Trophoblast cell (in vitro differentiated cells and primary cell): ENCODE measurements around the gene SBF2.

Experiments
- DNase-seq, 2 donors: peaks; one replicate each; pipeline ENCODE4 v3.0.0-alpha.2; 2016
- H2AFZ ChIP-seq: 2 replicates; pipeline ENCODE4 v1.6.1; 2013; ENCODE audit warnings: low read length, moderate library complexity, mild to moderate bottlenecking; ENCODE audit not compliant: insufficient read depth, poor library complexity
- H2AK5ac ChIP-seq: 2 replicates; pipeline ENCODE4 v1.6.1; 2013; ENCODE audit warnings: mild to moderate bottlenecking, low read length
- H2BK120ac ChIP-seq: 2 replicates; pipeline ENCODE4 v1.6.1; 2013; ENCODE audit warnings: low read length, mild to moderate bottlenecking, moderate library complexity; ENCODE audit not compliant: insufficient read depth, poor library complexity
- H2BK12ac ChIP-seq: 2 replicates; pipeline ENCODE4 v1.6.1; 2013; ENCODE audit warnings: mild to moderate bottlenecking, low read length, moderate library complexity
- H2BK5ac ChIP-seq: 2 replicates; pipeline ENCODE4 v1.6.1; 2013; ENCODE audit warnings: low read length, low read depth, moderate library complexity, mild to moderate bottlenecking; ENCODE audit not compliant: poor library complexity
- H3K14ac ChIP-seq: 2 replicates; pipeline ENCODE4 v1.6.1; 2013; ENCODE audit warnings: mild to moderate bottlenecking, low read length
- H3K18ac ChIP-seq: 2 replicates; pipeline ENCODE4 v1.6.1; 2013; ENCODE audit warnings: mild to moderate bottlenecking, low read length
- H3K23ac ChIP-seq: 2 replicates; pipeline ENCODE4 v1.6.1; 2013; ENCODE audit warnings: low read length
- H3K27ac ChIP-seq: 2 replicates; pipeline ENCODE4 v1.5.1; 2013; ENCODE audit warnings: low read depth, mild to moderate bottlenecking, inconsistent platforms, low read length, moderate library complexity
- H3K27me3 ChIP-seq: 2 replicates; pipeline ENCODE4 v1.6.1; 2013; ENCODE audit warnings: inconsistent platforms, mild to moderate bottlenecking, low read length, moderate library complexity; ENCODE audit not compliant: insufficient read depth
- H3K36me3 ChIP-seq, 2 experiments: 1 replicate in 1 of 2; 2 replicates in 1 of 2; pipeline ENCODE4 v1.6.1; 2013; ENCODE audit warnings: low read length in 2 of 2, mild to moderate bottlenecking in 2 of 2, moderate library complexity in 1 of 2; ENCODE audit not compliant: insufficient read depth in 2 of 2, control insufficient read depth in 1 of 2
- H3K4ac ChIP-seq: 2 replicates; pipeline ENCODE4 v1.6.1; 2013; ENCODE audit warnings: low read depth, mild to moderate bottlenecking, low read length, moderate library complexity
- H3K4me1 ChIP-seq, 2 experiments: 1 replicate in 1 of 2; 2 replicates in 1 of 2; pipeline ENCODE4 v1.6.1; 2013; ENCODE audit warnings: low read length in 2 of 2, mild to moderate bottlenecking in 2 of 2, moderate library complexity in 1 of 2; ENCODE audit not compliant: insufficient read depth in 2 of 2, control insufficient read depth in 1 of 2
- H3K4me2 ChIP-seq: 2 replicates; pipeline ENCODE4 v1.6.1; 2013; ENCODE audit warnings: inconsistent platforms, mild to moderate bottlenecking, low read length, moderate library complexity
- H3K4me3 ChIP-seq: 2 replicates; pipeline ENCODE4 v1.5.1; 2013; ENCODE audit warnings: mild to moderate bottlenecking, low read depth, low read length, inconsistent platforms
- H3K79me1 ChIP-seq: one replicate; pipeline ENCODE4 v1.6.1; 2013; ENCODE audit warnings: low read length
- H3K79me2 ChIP-seq: 2 replicates; pipeline ENCODE4 v1.6.1; 2013; ENCODE audit warnings: low read length, mild to moderate bottlenecking; ENCODE audit not compliant: control insufficient read depth, insufficient read depth, poor library complexity
- H3K9ac ChIP-seq: 2 replicates; pipeline ENCODE4 v1.6.1; 2013; ENCODE audit warnings: mild to moderate bottlenecking, low read length
- H3K9me3 ChIP-seq: 2 replicates; pipeline ENCODE4 v1.6.1; 2013; ENCODE audit warnings: low read depth, mild to moderate bottlenecking, control low read depth, inconsistent platforms, low read length; ENCODE audit not compliant: insufficient read depth
- H4K12ac ChIP-seq: 2 replicates; pipeline ENCODE4 v1.6.1; 2013; ENCODE audit warnings: low read depth, mild to moderate bottlenecking, low read length, moderate library complexity
- H4K8ac ChIP-seq: 2 replicates; pipeline ENCODE4 v1.6.1; 2013; ENCODE audit warnings: low read depth, mild to moderate bottlenecking, low read length, moderate library complexity
- H4K91ac ChIP-seq: one replicate; pipeline ENCODE4 v1.6.1; 2013; ENCODE audit warnings: low read depth, mild to moderate bottlenecking, low read length, moderate library complexity
- WGBS: extraction: QIAGEN DNeasy Blood & Tissue Kit; methylation state at CpG from one replicate; pipeline ENCODE4 v1.1.7; 2013; ENCODE audit warnings: missing lambda C conversion rate; ENCODE audit not compliant: insufficient read length, insufficient coverage; ENCODE audit errors: extremely low coverage; 5-methylcytosine and 5-hydroxymethylcytosine counted together

SBF2 gene

DNA sequence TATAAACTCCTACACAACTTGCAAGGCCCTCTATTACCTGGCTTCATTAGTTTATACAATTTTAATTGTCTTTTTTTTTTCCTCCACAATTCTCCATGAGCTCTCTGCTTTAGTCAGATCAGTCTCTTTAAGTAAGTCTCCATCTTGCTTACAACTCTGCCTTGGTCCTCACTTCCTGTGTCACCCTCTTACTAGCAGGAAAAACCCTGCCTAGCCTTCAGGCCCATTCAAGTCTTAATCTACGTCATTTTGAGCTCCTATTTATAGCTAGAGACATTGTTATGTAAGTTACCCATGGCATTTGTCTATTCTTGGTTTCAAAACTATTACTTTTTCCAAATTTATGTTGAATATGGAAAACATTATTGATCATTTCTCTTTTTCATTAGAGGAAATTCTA, 177.4 kb downstream of the SBF2 start:
- H4K8ac ChIP-seq = no peak overlapping the region
- H3K4me2 ChIP-seq = no peak overlapping the region
- H3K18ac ChIP-seq = no peak overlapping the region
- H2BK5ac ChIP-seq = no peak overlapping the region
- H3K36me3 ChIP-seq = no peaks in the 10 kb centered on the region
- H3K23ac ChIP-seq = no peak overlapping the region
- no peak overlapping the region for H3K27ac ChIP-seq
- H4K12ac ChIP-seq = no peak overlapping the region
- H3K27me3 ChIP-seq = no peaks in the 10 kb centered on the region
- no peaks in the 10 kb centered on the region for H3K79me1 ChIP-seq
- no peak overlapping the region for H3K9ac ChIP-seq
- H2AFZ ChIP-seq = no peak overlapping the region
- no peaks in the 10 kb centered on the region for H3K4me1 ChIP-seq
- DNase-seq = peak; percentile 35 to 54
- no peak overlapping the region for H3K4ac ChIP-seq
- H3K4me3 ChIP-seq = no peak overlapping the region
- H2AK5ac ChIP-seq = no peak overlapping the region
- H3K14ac ChIP-seq = no peak overlapping the region
- H2BK120ac ChIP-seq = no peak overlapping the region
- H4K91ac ChIP-seq = no peak overlapping the region
- no peak overlapping the region for H2BK12ac ChIP-seq
- no peaks in the 10 kb centered on the region for H3K79me2 ChIP-seq
- no CpG with 5 or more reads among the region's 1 CpG for WGBS
- no peaks in the 10 kb centered on the region for H3K9me3 ChIP-seq

DNA sequence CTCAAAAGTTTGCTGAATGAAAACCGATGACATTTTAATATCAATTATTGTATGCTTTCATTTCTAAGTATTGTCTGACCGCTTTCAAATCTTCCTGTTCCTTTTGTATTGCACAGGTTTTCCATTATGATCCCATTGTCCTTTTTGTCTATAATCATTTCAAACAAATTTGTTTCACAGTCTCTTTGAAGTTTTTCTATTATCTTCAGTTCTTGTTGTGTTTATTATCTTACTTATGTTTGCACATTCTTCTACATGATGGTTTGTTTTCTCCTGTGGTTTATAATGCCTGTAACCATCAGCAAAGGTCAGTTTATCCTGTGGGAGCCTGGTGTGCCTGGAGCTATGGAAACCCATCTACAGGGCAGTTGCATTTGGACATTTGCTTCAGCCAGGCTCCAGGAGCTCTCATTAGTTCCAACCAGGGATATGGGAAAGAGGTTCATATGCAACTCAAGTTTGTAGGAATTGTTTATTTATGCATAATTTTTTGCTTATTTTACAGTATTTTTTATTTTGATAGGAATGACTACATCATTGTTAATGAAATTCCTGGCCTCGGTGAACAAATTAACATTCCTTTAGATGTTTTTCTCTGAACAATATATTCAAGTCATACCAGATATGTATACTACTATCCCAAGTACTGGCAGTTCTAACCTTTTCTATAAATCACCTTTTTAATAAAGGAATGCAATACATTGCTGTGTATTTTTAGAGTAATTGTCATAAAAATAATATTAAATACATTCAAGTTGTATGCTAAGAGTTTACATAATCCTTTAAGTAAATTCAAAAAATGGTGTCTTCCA, 179.2 kb downstream of the SBF2 start:
- H4K8ac ChIP-seq = no peak overlapping the region
- H3K23ac ChIP-seq = no peak overlapping the region
- no peak overlapping the region for H2BK12ac ChIP-seq
- WGBS = no CpG with 5 or more reads among the region's 3 CpGs
- no peak overlapping the region for H3K14ac ChIP-seq
- H3K4me1 ChIP-seq = no peaks in the 10 kb centered on the region
- H3K27ac ChIP-seq = no peak overlapping the region
- no peaks in the 10 kb centered on the region for H3K9me3 ChIP-seq
- H3K79me2 ChIP-seq = no peaks in the 10 kb centered on the region
- H2AK5ac ChIP-seq = no peak overlapping the region
- H2AFZ ChIP-seq = no peak overlapping the region
- no peaks in the 10 kb centered on the region for H3K79me1 ChIP-seq
- H3K18ac ChIP-seq = no peak overlapping the region
- H3K4me2 ChIP-seq = no peak overlapping the region
- H3K27me3 ChIP-seq = no peaks in the 10 kb centered on the region
- H3K4ac ChIP-seq = no peak overlapping the region
- H3K9ac ChIP-seq = no peak overlapping the region
- H2BK120ac ChIP-seq = no peak overlapping the region
- H3K36me3 ChIP-seq = no peaks in the 10 kb centered on the region
- H4K91ac ChIP-seq = no peak overlapping the region
- DNase-seq = no peak
- H4K12ac ChIP-seq = no peak overlapping the region
- H2BK5ac ChIP-seq = no peak overlapping the region
- no peak overlapping the region for H3K4me3 ChIP-seq

DNA sequence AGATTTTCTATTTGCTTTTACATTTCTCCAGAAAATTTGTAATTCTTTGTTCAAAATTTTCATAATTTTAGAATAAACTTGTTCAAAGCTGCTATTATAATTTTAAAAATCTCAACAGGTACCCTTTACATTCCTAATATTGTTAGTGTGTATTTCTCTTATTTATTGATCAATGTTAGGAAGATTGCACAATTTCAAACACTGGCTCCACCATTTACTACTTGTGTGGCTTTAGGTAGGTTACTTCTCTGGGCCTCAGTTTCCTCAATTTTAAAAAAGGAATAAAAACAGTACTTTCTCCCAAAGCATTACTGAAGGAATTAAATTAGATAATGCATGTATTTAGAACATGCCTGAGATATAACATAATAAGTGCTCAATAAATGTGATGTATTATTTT, 180.2 kb downstream of the SBF2 start:
- Histone ChIP-seq H3K79me2 (no peaks in the 10 kb centered on the region), H3K79me1 (no peaks in the 10 kb centered on the region), H3K4ac (no peak overlapping the region), H3K27ac (no peak overlapping the region), H3K27me3 (no peaks in the 10 kb centered on the region), H3K14ac (no peak overlapping the region), H2AFZ (no peak overlapping the region), H2BK5ac (no peak overlapping the region), H3K4me3 (no peak overlapping the region), H2BK12ac (no peak overlapping the region), H3K36me3 (no peaks in the 10 kb centered on the region), H3K4me2 (no peak overlapping the region), H2AK5ac (no peak overlapping the region), H3K4me1 (no peaks in the 10 kb centered on the region), H3K18ac (no peak overlapping the region), H3K9me3 (no peaks in the 10 kb centered on the region), H2BK120ac (no peak overlapping the region), H4K12ac (no peak overlapping the region), H4K8ac (no peak overlapping the region), H3K9ac (no peak overlapping the region), H3K23ac (no peak overlapping the region), H4K91ac (no peak overlapping the region)
- no peak for DNase-seq

DNA sequence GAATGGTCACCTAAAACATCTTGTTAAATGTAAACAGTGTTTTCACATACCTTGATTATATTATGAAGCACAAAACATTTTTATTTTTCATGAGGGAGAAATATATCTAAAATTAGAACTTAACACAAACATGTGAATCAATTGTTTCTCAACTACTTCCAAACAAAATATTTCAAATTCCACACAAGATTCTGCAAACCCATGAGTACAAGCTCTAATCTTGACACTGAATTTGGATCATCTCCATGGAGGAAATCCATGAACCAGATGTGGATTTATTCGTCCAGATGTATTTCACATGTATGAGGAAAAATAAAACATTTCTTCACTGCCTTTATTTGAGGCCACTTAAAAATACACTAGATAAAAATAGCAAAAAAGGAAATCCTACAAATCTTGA, 184.2 kb downstream of the SBF2 start:
- Histone ChIP-seq H2BK12ac (no peak overlapping the region), H3K36me3 (no peaks in the 10 kb centered on the region), H3K79me1 (no peaks in the 10 kb centered on the region), H2AK5ac (no peak overlapping the region), H4K12ac (no peak overlapping the region), H3K4ac (no peak overlapping the region), H3K23ac (no peak overlapping the region), H2BK120ac (no peak overlapping the region), H3K27me3 (no peaks in the 10 kb centered on the region), H4K8ac (no peak overlapping the region), H2BK5ac (no peak overlapping the region), H3K18ac (no peak overlapping the region), H3K14ac (no peak overlapping the region), H3K79me2 (no peaks in the 10 kb centered on the region), H3K27ac (no peak overlapping the region), H3K9me3 (no peaks in the 10 kb centered on the region), H3K4me2 (no peak overlapping the region), H3K4me1 (no peaks in the 10 kb centered on the region), H4K91ac (no peak overlapping the region), H2AFZ (no peak overlapping the region), H3K9ac (no peak overlapping the region), H3K4me3 (no peak overlapping the region)
- peak in 1 of 2 donors; percentile 25 for DNase-seq
- no CpG with 5 or more reads among the region's 1 CpG for WGBS
